ENCODE data around the gene ENTPD2. TPM values are rescaled to one million over a fixed set of nuclear protein-coding genes. Genes with fewer than 3 reads are reported as not detected.

Gene ENTPD2
- total and polyA plus RNA-seq, 10 of the 15 experiments (the other 5 are each of a cell fraction or from before 2014, with no cell fraction given), result 0.15 to 1.8 (median 0.65) TPM; not detected in 2

DNA sequence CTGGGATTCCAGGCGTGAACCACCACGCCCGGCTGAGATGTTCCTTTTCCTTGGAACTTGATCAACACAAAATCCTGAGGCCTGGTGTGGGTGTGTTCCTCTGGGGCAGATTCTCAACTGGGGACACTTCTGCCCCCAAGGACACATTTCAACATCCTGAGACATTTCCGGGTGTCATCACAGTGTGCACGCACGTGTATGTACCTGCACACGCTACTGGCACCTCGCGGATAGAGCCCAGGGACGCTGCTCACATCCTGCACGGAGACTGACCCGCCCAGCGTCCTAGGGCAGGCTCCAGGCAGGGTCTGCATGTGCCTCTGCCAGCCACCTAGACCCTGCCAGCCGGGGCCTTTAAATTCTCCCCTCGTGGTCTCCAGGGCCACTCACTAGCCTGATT, 8.5 kb upstream of the ENTPD2 start (continued):
- TF ChIP-seq, protein P1, sequence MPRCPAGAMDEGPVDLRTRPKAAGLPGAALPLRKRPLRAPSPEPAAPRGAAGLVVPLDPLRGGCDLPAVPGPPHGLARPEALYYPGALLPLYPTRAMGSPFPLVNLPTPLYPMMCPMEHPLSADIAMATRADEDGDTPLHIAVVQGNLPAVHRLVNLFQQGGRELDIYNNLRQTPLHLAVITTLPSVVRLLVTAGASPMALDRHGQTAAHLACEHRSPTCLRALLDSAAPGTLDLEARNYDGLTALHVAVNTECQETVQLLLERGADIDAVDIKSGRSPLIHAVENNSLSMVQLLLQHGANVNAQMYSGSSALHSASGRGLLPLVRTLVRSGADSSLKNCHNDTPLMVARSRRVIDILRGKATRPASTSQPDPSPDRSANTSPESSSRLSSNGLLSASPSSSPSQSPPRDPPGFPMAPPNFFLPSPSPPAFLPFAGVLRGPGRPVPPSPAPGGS (IDR thresholded peaks at IDR 0.05; ENCODE audit: borderline replicate concordance, insufficient read depth, low read depth, low read length, poor library complexity, severe bottlenecking), result no peak
- TF ChIP-seq JUND (IDR thresholded peaks at IDR 0.05; ENCODE audit: low read depth, low read length), result no peak

DNA sequence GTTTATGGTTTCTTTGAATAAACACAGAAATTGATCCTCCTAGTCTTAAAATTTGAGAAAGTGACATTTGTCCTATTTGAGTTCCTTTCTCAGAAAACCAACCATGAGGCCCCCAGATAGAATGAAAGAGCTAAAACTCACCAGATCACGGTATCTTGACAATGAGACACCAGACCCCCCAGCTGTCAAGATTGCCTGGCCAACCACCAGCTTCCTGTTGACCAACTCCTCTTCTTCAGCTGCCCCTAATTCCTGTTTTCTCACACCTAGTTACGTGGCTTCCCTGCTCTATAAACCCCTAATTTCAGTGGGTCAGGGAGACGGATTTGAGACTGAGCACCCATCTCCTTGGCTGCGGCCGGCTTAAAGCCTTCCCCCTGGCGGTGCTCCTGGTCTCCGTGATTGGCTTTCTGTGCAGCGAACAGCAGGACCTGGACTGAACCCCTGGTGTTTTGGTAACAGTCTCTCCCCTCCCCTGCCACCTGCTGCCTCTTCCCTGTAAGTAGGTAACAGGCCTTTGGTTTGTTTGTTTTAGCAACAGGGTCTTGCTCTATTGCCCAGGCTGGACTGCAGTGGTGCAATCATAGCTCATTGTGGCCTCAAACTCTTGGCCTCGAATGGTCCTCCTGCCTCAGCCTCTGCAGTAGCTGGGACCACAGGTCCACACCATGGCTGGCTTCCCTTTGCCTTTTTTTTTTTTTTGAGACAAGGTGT, 4.8 kb upstream of the ENTPD2 start:
- BruUV-seq (replicated peaks), result no TSS peak
- in situ Hi-C loops (cut with MboI), result no loop called here
- ChIA-PET SMC1A (ENCODE audit: uncharacterized antibody, unreplicated experiment) (no interaction called here), POLR2A (interaction anchor here (0.7 kb wide), 1 partner anchor 21 kb away, joined by 3 read pairs; no protein-coding TSS in a partner anchor), RAD21 (ENCODE audit: unreplicated experiment) (interaction anchor here (0.7 to 1.2 kb wide), 2 partner anchors 30 to 55 kb away, joined by 3 to 4 read pairs; partner anchors contain the start of gene ABCA2), CTCF (interaction anchor here (1.0 to 3.2 kb wide), 7 partner anchors 9 to 178 kb away, joined by 3 to 14 read pairs (median 6); partner anchors contain the start of gene NPDC1)
- ATAC-seq, result no peak
- Histone ChIP-seq H3K27me3 (replicated peaks in 1 of 2; ENCODE audit: control insufficient read depth in 2 of 2, insufficient read depth in 2 of 2, low read length in 1 of 2) (peaks cover 0 to 3% of the 10 kb centered on the region in 2 experiments; a peak in 3 of 4 replicates), H3K9me3 (replicated peaks; ENCODE audit: control insufficient read depth, insufficient read depth, low read length) (no peaks in the 10 kb centered on the region), H3K79me2 (ENCODE audit: control insufficient read depth, insufficient read depth, low read length) (no peaks in the 10 kb centered on the region), H2AFZ (ENCODE audit: control insufficient read depth, low read depth, low read length) (no peak overlapping the region), H3K36me3 (ENCODE audit: control insufficient read depth in 2 of 2, insufficient read depth in 2 of 2, low read length in 1 of 2) (no peaks in the 10 kb centered on the region), H3K4me1 (ENCODE audit: control insufficient read depth, insufficient read depth, low read length) (no peaks in the 10 kb centered on the region), H3K4me2 (ENCODE audit: control insufficient read depth, insufficient read depth) (no peak overlapping the region), H3K27ac (ENCODE audit: control insufficient read depth, insufficient read depth) (no peak overlapping the region), H3K4me3 (no peak overlapping the region), H3K9ac (ENCODE audit: control insufficient read depth, insufficient read depth, low read length) (no peak overlapping the region), H4K20me1 (ENCODE audit: control insufficient read depth, insufficient read depth) (no peaks in the 10 kb centered on the region)
- 40% methylated on average over 6 of the region's 9 CpGs for WGBS (ENCODE audit: insufficient coverage, insufficient replicate concordance, low lambda C conversion rate, missing lambda C conversion rate)
- intact Hi-C loops (cut with micrococcal nuclease; ENCODE audit: unreplicated experiment), result no loop called here
- FAIRE-seq, result no peak
- no peak for DNase-seq (ENCODE audit: low read depth, low spot score)
- TF ChIP-seq TARDBP (IDR thresholded peaks at IDR 0.05; ENCODE audit: borderline replicate concordance) (no peak), MTA3 (IDR thresholded peaks at IDR 0.05; ENCODE audit: borderline replicate concordance, low read length) (no peak), NFYA (IDR thresholded peaks at IDR 0.05; ENCODE audit: borderline replicate concordance, low read depth, low read length) (no peak), ZNF217 (IDR thresholded peaks at IDR 0.05) (no peak), CEBPB (IDR thresholded peaks at IDR 0.05; ENCODE audit: borderline replicate concordance in 1 of 2, low read depth in 2 of 2, low read length in 2 of 2) (no peak), SUPT20H (IDR thresholded peaks at IDR 0.05; ENCODE audit: borderline replicate concordance, control insufficient read depth, low read depth, low read length) (no peak), SP1 (IDR thresholded peaks at IDR 0.05; ENCODE audit: low read depth, low read length) (no peak), TBL1XR1 (IDR thresholded peaks at IDR 0.05; ENCODE audit: low read depth, low read length) (no peak), EGR1 (IDR thresholded peaks at IDR 0.05; ENCODE audit: borderline replicate concordance in 1 of 2, low read depth in 2 of 2, low read length in 2 of 2) (no peak), BHLHE40 (IDR thresholded peaks at IDR 0.05; ENCODE audit: borderline replicate concordance in 1 of 2, low read depth in 2 of 2, low read length in 1 of 2) (no peak), NBN (IDR thresholded peaks at IDR 0.05) (no peak), NFXL1 (IDR thresholded peaks at IDR 0.05; ENCODE audit: borderline replicate concordance) (no peak), BACH1 (IDR thresholded peaks at IDR 0.05; ENCODE audit: borderline replicate concordance) (no peak)
- TF ChIP-seq, protein P2, sequence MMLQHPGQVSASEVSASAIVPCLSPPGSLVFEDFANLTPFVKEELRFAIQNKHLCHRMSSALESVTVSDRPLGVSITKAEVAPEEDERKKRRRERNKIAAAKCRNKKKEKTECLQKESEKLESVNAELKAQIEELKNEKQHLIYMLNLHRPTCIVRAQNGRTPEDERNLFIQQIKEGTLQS (IDR thresholded peaks at IDR 0.05; ENCODE audit: borderline replicate concordance, extremely low read depth, low read depth, low read length), result no peak
- TF ChIP-seq, protein P3, sequence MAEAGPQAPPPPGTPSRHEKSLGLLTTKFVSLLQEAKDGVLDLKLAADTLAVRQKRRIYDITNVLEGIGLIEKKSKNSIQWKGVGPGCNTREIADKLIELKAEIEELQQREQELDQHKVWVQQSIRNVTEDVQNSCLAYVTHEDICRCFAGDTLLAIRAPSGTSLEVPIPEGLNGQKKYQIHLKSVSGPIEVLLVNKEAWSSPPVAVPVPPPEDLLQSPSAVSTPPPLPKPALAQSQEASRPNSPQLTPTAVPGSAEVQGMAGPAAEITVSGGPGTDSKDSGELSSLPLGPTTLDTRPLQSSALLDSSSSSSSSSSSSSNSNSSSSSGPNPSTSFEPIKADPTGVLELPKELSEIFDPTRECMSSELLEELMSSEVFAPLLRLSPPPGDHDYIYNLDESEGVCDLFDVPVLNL (IDR thresholded peaks at IDR 0.05; ENCODE audit: low read depth, low read length), result no peak
